ENCODE data around the gene HBG1.

HBG1 gene

DNA sequence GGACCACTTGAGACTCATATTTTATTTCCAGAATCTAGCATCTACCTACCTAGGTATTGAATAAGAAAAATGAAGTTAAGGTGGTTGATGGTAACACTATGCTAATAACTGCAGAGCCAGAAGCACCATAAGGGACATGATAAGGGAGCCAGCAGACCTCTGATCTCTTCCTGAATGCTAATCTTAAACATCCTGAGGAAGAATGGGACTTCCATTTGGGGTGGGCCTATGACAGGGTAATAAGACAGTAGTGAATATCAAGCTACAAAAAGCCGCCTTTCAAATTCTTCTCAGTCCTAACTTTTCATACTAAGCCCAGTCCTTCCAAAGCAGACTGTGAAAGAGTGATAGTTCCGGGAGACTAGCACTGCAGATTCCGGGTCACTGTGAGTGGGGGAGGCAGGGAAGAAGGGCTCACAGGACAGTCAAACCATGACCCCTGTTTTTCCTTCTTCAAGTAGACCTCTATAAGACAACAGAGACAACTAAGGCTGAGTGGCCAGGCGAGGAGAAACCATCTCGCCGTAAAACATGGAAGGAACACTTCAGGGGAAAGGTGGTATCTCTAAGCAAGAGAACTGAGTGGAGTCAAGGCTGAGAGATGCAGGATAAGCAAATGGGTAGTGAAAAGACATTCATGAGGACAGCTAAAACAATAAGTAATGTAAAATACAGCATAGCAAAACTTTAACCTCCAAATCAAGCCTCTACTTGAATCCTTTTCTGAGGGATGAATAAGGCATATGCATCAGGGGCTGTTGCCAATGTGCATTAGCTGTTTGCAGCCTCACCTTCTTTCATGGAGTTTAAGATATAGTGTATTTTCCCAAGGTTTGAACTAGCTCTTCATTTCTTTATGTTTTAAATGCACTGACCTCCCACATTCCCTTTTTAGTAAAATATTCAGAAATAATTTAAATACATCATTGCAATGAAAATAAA lies 24.8 kb downstream of the HBG1 start:
- DNase-seq = no peak

DNA sequence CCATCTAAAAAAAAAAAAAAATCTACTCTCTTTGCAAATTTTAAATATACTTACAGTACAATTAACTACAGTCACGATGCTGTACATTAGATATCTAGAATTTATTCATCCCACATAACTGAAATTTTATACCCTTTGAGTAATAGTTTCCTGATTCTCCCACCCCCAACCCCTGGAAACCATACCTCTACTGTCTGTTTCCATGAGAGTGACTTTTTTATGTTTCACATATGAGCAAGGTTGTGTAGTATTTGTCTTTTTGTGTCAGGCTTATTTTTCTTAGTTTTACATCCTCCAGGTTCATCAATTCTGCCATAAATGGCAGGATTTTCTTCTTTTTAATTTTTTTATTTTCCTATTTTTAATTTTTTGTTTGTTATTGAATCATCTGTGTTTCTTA lies 26.0 kb downstream of the HBG1 start:
- no peak for DNase-seq

DNA sequence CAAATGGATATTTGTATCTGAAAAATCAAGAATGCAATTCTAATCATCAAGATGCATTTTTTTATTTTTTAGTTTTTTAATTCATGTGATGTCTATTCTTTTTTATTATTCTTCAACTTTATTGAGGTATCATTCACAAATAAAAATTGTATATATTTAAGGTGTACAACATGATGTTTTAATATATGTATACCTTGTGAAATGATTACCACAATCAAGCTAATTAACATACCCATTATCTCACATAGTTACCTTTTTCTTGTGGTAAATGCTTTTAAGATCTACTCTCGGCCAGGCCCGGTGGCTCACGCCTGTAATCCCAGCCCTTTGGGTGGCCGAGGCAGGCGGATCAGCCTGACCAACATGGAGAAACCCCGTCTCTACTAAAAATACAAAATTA lies 26.5 kb downstream of the HBG1 start:
- DNase-seq = no peak

DNA sequence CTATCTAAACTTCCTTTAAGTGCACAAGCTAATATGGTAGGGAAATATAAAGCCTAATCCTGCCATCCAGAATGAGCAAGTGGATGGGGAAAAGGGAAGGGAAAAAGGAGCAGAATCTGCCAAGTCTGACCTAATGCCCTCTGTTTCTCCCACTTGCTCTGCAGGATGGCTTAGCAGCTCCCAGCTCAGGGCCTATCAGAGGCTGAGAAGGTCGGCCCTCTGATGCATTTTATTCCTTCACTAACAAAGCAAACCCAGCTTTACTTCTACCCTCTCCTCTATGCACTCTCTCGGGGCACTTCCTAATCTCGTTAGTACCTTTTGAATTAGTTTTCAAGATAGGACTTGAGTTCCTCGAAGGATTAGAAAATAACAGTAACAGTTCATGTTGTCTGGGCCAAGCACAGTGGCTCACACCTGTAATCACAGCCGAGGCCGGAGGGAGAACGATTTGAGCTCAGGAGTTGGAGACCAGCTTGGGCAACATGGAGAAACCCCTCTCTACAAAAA lies 39.2 kb downstream of the HBG1 start:
- no peak for DNase-seq

DNA sequence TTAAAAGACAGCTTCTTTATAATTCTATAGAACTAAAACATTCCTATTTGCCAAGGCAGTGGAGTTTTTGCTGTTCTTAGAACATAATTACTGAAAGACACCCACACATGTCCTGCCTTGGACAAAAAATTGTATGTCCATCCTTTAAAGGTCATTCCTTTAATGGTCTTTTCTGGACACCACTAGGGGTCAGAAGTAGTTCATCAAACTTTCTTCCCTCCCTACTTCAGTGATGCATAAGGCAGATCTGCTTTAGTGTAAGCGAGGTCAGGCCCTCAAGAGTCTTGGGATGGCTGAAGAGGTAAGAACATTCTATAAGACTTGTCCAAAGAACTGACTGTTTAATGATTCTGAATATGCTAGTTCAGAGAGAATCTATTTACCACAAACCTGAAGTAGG lies 44.9 kb downstream of the HBG1 start:
- no peak for DNase-seq

DNA sequence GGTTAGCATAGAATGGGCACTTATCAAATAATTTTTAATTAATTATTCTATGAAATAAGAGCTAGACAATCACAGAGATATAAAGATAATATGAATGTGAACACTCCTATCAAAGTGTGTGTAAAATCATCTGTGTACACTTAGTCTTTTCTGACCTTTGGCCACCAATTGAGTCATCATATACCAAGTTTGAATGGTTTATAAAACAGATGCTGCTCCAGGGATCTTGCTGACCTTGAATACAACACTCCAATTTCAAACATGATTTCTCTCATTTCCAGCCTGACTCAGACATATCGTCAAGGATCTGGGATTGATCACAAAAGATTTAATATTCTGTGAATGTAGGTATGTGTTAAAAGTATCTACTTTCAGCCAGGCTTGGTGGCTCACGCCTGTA lies 46.3 kb downstream of the HBG1 start:
- DNase-seq = no peak

DNA sequence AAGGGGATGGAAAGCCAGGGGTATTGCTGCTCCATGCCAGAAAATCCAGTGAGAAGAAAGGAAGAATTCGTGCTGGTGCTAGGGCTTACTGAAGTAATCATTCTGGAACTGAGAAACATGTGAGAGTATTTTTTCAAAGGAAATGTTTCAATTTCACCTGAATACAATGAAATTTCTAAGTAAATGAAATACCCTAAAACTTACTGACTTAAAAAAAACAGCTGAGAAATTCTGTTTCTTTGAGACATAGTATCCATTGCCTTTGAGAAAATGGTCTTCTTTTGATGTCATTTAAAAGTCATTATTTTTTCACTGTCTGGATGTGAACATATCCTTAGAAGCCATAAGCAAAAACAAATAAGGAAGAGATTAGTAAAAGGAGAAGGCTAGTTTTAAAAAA lies 49.1 kb downstream of the HBG1 start, which contains the start of gene OR51V1:
TSS of gene OR51V1 (minus strand) at position 101 of the 400 bp plus-strand sequence. CDS start at position 101, 0 bp downstream.
- DNase-seq = no peak

DNA sequence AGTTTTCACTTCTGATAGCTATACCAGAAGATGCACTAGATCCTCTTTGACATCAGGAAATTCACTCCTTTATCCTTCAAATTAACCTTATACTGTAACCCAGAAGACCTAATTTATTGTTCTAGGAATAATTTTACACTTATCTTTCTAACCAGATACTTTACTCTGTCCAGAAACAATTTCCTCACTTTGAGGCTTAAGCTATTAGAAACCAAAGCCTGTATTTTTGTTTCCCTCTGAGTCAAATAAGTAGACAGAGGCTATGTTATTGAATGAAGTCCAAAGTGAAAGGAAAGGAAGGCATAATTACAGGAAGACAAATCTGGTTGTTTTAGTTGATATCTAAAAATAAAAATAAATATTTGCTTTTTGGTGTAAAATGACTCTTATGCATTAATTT lies 51.4 kb downstream of the HBG1 start:
- no peak for DNase-seq
